B cell (primary cell): ENCODE data around the gene RPL32. TPM values are rescaled to one million over a fixed set of nuclear protein-coding genes. Genes with fewer than 3 reads are reported as not detected.

Experiments used
- ATAC-seq: fragments of 200-7000 bp; cut with Tn5 transposase; one replicate; pipeline ENCODE4 v1.10.0; 2021; ENCODE audit warnings: low read depth, mild to moderate bottlenecking, moderate number of reproducible peaks, moderate library complexity
- CTCF ChIA-PET: fragments of 350-600 bp; sonication (Branson Sonifier 250); formaldehyde crosslinking; loops from one replicate; lab custom pipeline; 2021; ENCODE audit warnings: antibody characterized with exemption, inconsistent platforms; lab: Charles Lee
- POLR2A ChIA-PET: fragments of 350-600 bp; sonication (Branson Sonifier 250); formaldehyde crosslinking; loops from one replicate; lab custom pipeline; 2021; ENCODE audit warnings: antibody characterized with exemption; lab: Charles Lee
- DNase-seq: peaks from one replicate; pipeline ENCODE4 v3.0.0; 2013
- H2AFZ ChIP-seq: 2 replicates; pipeline ENCODE4 v1.6.1; 2012; ENCODE audit warnings: mild to moderate bottlenecking, low read depth, low read length; ENCODE audit not compliant: insufficient read depth, poor library complexity, severe bottlenecking
- H3K27ac ChIP-seq, 2 donors: 1 replicate in 1 of 2; 2 replicates in 1 of 2; pipeline ENCODE4 v1.5.1; 2012 to 2013; ENCODE audit warnings: low read length in 2 of 2, mild to moderate bottlenecking in 2 of 2, moderate library complexity in 1 of 2
- H3K27me3 ChIP-seq, 4 experiments: fragments of 200-600 bp in 1 of 4; sonication (generic) in 1 of 4; replicated peaks in 1 of 4; 1 replicate in 2 of 4; 2 replicates in 2 of 4; pipeline versions ENCODE4 v1.6.1 to v1.7.0; 2013 to 2016; ENCODE audit warnings: low read length in 3 of 4, mild to moderate bottlenecking in 2 of 4, mixed read lengths in 1 of 4, moderate library complexity in 1 of 4; ENCODE audit not compliant: insufficient read depth in 4 of 4, control insufficient read depth in 3 of 4; ENCODE audit errors: control extremely low read depth in 1 of 4
- H3K36me3 ChIP-seq, 2 experiments: replicated peaks in 1 of 2; 1 replicate in 1 of 2; 2 replicates in 1 of 2; pipeline versions ENCODE4 v1.6.1 to v1.7.1; 2013; ENCODE audit warnings: low read length in 1 of 2; ENCODE audit not compliant: insufficient read depth in 2 of 2, control insufficient read depth in 1 of 2; ENCODE audit errors: control extremely low read depth in 1 of 2, extremely low read depth in 1 of 2
- H3K4me1 ChIP-seq, 2 donors: fragments of 200-600 bp in 1 of 2; sonication (generic) in 1 of 2; 1 replicate in 1 of 2; 2 replicates in 1 of 2; pipeline versions ENCODE4 v1.5.1 to v1.6.1; 2013 to 2017; ENCODE audit warnings: low read length in 2 of 2; ENCODE audit not compliant: control insufficient read depth in 2 of 2, insufficient read depth in 2 of 2
- H3K4me2 ChIP-seq: replicated peaks from 2 replicates; pipeline ENCODE3; 2012; ENCODE audit warnings: mild to moderate bottlenecking, low read depth, low read length; ENCODE audit not compliant: poor library complexity, severe bottlenecking
- H3K4me3 ChIP-seq, 5 experiments: fragments of 200-600 bp in 1 of 5; sonication (generic) in 1 of 5; 1 replicate in 3 of 5; 2 replicates in 2 of 5; pipeline versions ENCODE4 v1.5.1 to v1.7.0; 2011 to 2016; ENCODE audit warnings: low read length in 4 of 5, mild to moderate bottlenecking in 4 of 5, low read depth in 2 of 5, control low read depth in 1 of 5, moderate library complexity in 1 of 5; ENCODE audit not compliant: insufficient read depth in 1 of 5; ENCODE audit errors: control extremely low read depth in 1 of 5, extremely low read depth in 1 of 5
- H3K79me2 ChIP-seq: fragments of 200-600 bp; sonication (generic); one replicate; pipeline ENCODE4 v1.6.0; 2016; ENCODE audit warnings: low read length; ENCODE audit not compliant: control insufficient read depth, insufficient read depth
- H3K9ac ChIP-seq: fragments of 200-600 bp; sonication (generic); 2 replicates; pipeline ENCODE4 v1.6.1; 2017; ENCODE audit warnings: mild to moderate bottlenecking, low read length, moderate library complexity
- H3K9me3 ChIP-seq, 3 donors: one replicate each; pipeline versions ENCODE4 v1.6.1 to v1.7.1; 2013; ENCODE audit warnings: low read length in 2 of 3; ENCODE audit not compliant: control insufficient read depth in 2 of 3, insufficient read depth in 1 of 3; ENCODE audit errors: control extremely low read depth in 1 of 3
- H4K20me1 ChIP-seq: 2 replicates; pipeline ENCODE4 v1.6.0; 2012; ENCODE audit warnings: mild to moderate bottlenecking, low read length; ENCODE audit not compliant: insufficient read depth, control insufficient read depth, poor library complexity, severe bottlenecking
- H3K27ac Mint-ChIP-seq: one replicate; pipeline ENCODE4 v1.8.0; 2021; ENCODE audit warnings: mixed read lengths
- H3K27me3 Mint-ChIP-seq: one replicate; pipeline ENCODE4 v1.8.0; 2021; ENCODE audit warnings: mixed read lengths
- H3K4me1 Mint-ChIP-seq: one replicate; pipeline ENCODE4 v1.8.0; 2021; ENCODE audit warnings: mixed read lengths
- H3K4me3 Mint-ChIP-seq: one replicate; pipeline ENCODE4 v1.8.0; 2021; ENCODE audit warnings: mixed read lengths
- H3K9me3 Mint-ChIP-seq: one replicate; pipeline ENCODE4 v1.8.0; 2022; ENCODE audit warnings: mixed read lengths; ENCODE audit not compliant: insufficient read depth
- EZH2 ChIP-seq: IDR thresholded peaks from 2 replicates; pipeline ENCODE4 v1.6.1; 2012; ENCODE audit warnings: borderline replicate concordance, low read depth, mild to moderate bottlenecking, moderate library complexity, low read length; ENCODE audit not compliant: insufficient read depth, poor library complexity, severe bottlenecking
- WGBS: methylation state at CpG from one replicate; pipeline ENCODE4 v1.1.5; 2013; ENCODE audit warnings: missing lambda C conversion rate; ENCODE audit not compliant: insufficient coverage; 5-methylcytosine and 5-hydroxymethylcytosine counted together
- intact Hi-C: fragments of 100-400 bp; cut with micrococcal nuclease; formaldehyde crosslinking; loops from one replicate; pipeline ENCODE4 v1.10.0; 2022
- polyA plus RNA-seq: library from polyadenylated mRNA; depleted of rRNA; stranded (reverse); fragments of >200 nt; gene quantifications from 2 replicates; pipeline ENCODE4 v1.2.3, GENCODE V29; 2012
- total RNA-seq, 2 donors: library from RNA; stranded (reverse); fragments of 120-200 nt in 1 of 2; gene quantifications; 1 replicate in 1 of 2; 2 replicates in 1 of 2; pipeline versions ENCODE4 v1.2.3 to v1.2.4, GENCODE V29; 2013 to 2022
- TF ChIP-seq, protein P1 (sequence below): fragments of 200-600 bp; IDR thresholded peaks from one replicate; pipeline ENCODE4 v1.8.0; 2022; ENCODE audit warnings: antibody characterized with exemption, mild to moderate bottlenecking

The RPL32 gene
- total and polyA plus RNA-seq, 2 donors (not counting 1 experiment from before 2014, with no cell fraction given) = 2,160 to 2,756 TPM

GRCh38 chr3:12831301-12831866 lies 10.0 kb downstream of the RPL32 start:
- 100% methylated on average over 2 of the region's 5 CpGs for WGBS
- Histone ChIP-seq H4K20me1 (peaks cover 11% of the 10 kb centered on the region), H3K27me3 (no peaks in the 10 kb centered on the region), H3K9me3 (no peaks in the 10 kb centered on the region), H2AFZ (no peak overlapping the region), H3K9ac (no peak overlapping the region), H3K4me2 (no peak overlapping the region), H3K4me3 (no peak overlapping the region), H3K36me3 (peaks cover 2 to 42% of the 10 kb centered on the region in 2 experiments), H3K27ac (no peak overlapping the region), H3K4me1 (no peaks in the 10 kb centered on the region), H3K79me2 (no peaks in the 10 kb centered on the region)
- CTCF ChIA-PET = interaction anchor here (2.2 to 2.6 kb wide), 2 partner anchors 10 to 21 kb away, joined by 7 to 17 read pairs; partner anchors contain the start of gene RPL32
- DNase-seq (no peak), ATAC-seq (no peak)
- no peaks in the 10 kb centered on the region for H3K27me3 Mint-ChIP-seq
- peak overlapping the region; percentile 20 for H3K27ac Mint-ChIP-seq
- no peaks in the 10 kb centered on the region for H3K9me3 Mint-ChIP-seq
- H3K4me1 Mint-ChIP-seq = no peaks in the 10 kb centered on the region
- intact Hi-C loops = no loop called here
- TF ChIP-seq EZH2 = no peak
- TF ChIP-seq, protein P1, sequence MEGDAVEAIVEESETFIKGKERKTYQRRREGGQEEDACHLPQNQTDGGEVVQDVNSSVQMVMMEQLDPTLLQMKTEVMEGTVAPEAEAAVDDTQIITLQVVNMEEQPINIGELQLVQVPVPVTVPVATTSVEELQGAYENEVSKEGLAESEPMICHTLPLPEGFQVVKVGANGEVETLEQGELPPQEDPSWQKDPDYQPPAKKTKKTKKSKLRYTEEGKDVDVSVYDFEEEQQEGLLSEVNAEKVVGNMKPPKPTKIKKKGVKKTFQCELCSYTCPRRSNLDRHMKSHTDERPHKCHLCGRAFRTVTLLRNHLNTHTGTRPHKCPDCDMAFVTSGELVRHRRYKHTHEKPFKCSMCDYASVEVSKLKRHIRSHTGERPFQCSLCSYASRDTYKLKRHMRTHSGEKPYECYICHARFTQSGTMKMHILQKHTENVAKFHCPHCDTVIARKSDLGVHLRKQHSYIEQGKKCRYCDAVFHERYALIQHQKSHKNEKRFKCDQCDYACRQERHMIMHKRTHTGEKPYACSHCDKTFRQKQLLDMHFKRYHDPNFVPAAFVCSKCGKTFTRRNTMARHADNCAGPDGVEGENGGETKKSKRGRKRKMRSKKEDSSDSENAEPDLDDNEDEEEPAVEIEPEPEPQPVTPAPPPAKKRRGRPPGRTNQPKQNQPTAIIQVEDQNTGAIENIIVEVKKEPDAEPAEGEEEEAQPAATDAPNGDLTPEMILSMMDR = no peak
- H3K4me3 Mint-ChIP-seq = no peak overlapping the region
- POLR2A ChIA-PET = interaction anchor here (1.4 kb wide), 1 partner anchor 10 kb away, joined by 4 read pairs; the partner anchor contains the start of gene RPL32

- peaks cover 1 to 36% of the 10 kb centered on the region in 2 experiments for H3K36me3 ChIP-seq
- Mint-ChIP-seq H3K27ac (no peak overlapping the region), H3K27me3 (no peaks in the 10 kb centered on the region), H3K4me3 (no peak overlapping the region), H3K9me3 (no peaks in the 10 kb centered on the region), H3K4me1 (no peaks in the 10 kb centered on the region)
- WGBS = 100% methylated on average over 3 of the region's 4 CpGs
- no peak for TF ChIP-seq EZH2
- TF ChIP-seq, protein P1 = no peak
- CTCF ChIA-PET = interaction anchor here (2.2 kb wide), 1 partner anchor 21 kb away, joined by 7 read pairs; no protein-coding TSS in a partner anchor
- no peak for DNase-seq
- POLR2A ChIA-PET = interaction anchor here (1.4 kb wide), 1 partner anchor 10 kb away, joined by 4 read pairs; the partner anchor contains the start of gene RPL32
- intact Hi-C loops = no loop called here
- H3K4me1 ChIP-seq = no peaks in the 10 kb centered on the region
- no peak overlapping the region for H3K4me3 ChIP-seq
- no peak for ATAC-seq
- H3K27ac ChIP-seq = no peak overlapping the region
- no peak overlapping the region for H2AFZ ChIP-seq
- H3K9ac ChIP-seq = no peak overlapping the region
- H3K27me3 ChIP-seq = no peaks in the 10 kb centered on the region
- H3K4me2 ChIP-seq = no peak overlapping the region
- H3K79me2 ChIP-seq = no peaks in the 10 kb centered on the region
- no peaks in the 10 kb centered on the region for H3K9me3 ChIP-seq
- peaks cover 6% of the 10 kb centered on the region for H4K20me1 ChIP-seq
These were observed 10.6 kb downstream of the RPL32 start for GRCh38 chr3:12830785-12831156.
